Activated B cell treated with CpG ODN at 0.5 μM for 24 hours (primary cell): ENCODE results near the gene INSYN2B. TPM values are rescaled to one million over a fixed set of nuclear protein-coding genes. Genes with fewer than 3 reads are reported as not detected.
A peak's percentile ranks its signal among the peaks of the same experiment; 100 is the strongest.

ENCODE experiments used
- ATAC-seq: fragments of 200-7000 bp; cut with Tn5 transposase; one replicate; pipeline ENCODE4 v1.10.0; 2021; ENCODE audit warnings: low read depth, mild to moderate bottlenecking, moderate library complexity
- CTCF ChIA-PET: fragments of 350-600 bp; sonication (Branson Sonifier 250); formaldehyde crosslinking; loops from one replicate; lab custom pipeline; 2021; ENCODE audit warnings: antibody characterized with exemption; lab: Charles Lee
- POLR2A ChIA-PET: fragments of 350-600 bp; sonication (Branson Sonifier 250); formaldehyde crosslinking; loops from one replicate; lab custom pipeline; 2021; ENCODE audit warnings: antibody characterized with exemption; lab: Charles Lee
- DNase-seq: peaks from one replicate; pipeline ENCODE4 v3.0.0; 2022
- H3K27ac Mint-ChIP-seq: one replicate; pipeline ENCODE4 v1.8.0; 2020; ENCODE audit warnings: mixed read lengths
- H3K27me3 Mint-ChIP-seq: one replicate; pipeline ENCODE4 v1.8.0; 2021; ENCODE audit warnings: mixed read lengths
- H3K36me3 Mint-ChIP-seq: one replicate; pipeline ENCODE4 v1.8.0; 2021; ENCODE audit warnings: low read depth, mixed read lengths
- H3K4me1 Mint-ChIP-seq: one replicate; pipeline ENCODE4 v1.8.0; 2021; ENCODE audit warnings: mixed read lengths
- H3K4me3 Mint-ChIP-seq: one replicate; pipeline ENCODE4 v1.8.0; 2020; ENCODE audit warnings: mild to moderate bottlenecking, mixed read lengths
- H3K9me3 Mint-ChIP-seq: one replicate; pipeline ENCODE4 v1.8.0; 2020; ENCODE audit warnings: mixed read lengths
- CTCF ChIP-seq: fragments of 200-600 bp; IDR thresholded peaks from one replicate; pipeline ENCODE4 v1.8.0; 2022; ENCODE audit warnings: antibody characterized with exemption, mild to moderate bottlenecking
- intact Hi-C: fragments of 100-400 bp; cut with micrococcal nuclease; formaldehyde crosslinking; loops from one replicate; pipeline ENCODE4 v1.15.1; 2024
- total RNA-seq: library from RNA; stranded (reverse); gene quantifications from 2 replicates; pipeline ENCODE4 v1.2.3, GENCODE V29; 2022

Gene INSYN2B
- total RNA-seq, 1 donor from 2014 or later: not detected

GRCh38 chr5:169945831-169946261, 34.4 kb downstream of the INSYN2B start:
- no peak for ATAC-seq
- Mint-ChIP-seq H3K27ac (no peak overlapping the region), H3K4me3 (no peak overlapping the region), H3K4me1 (peaks cover 9% of the 10 kb centered on the region), H3K27me3 (no peaks in the 10 kb centered on the region), H3K36me3 (peaks cover 58% of the 10 kb centered on the region), H3K9me3 (no peaks in the 10 kb centered on the region)
- CTCF ChIA-PET: no interaction called here
- intact Hi-C loops: no loop called here
- POLR2A ChIA-PET: no interaction called here
- DNase-seq: no peak
- TF ChIP-seq CTCF: no peak

- no peak for TF ChIP-seq CTCF
- Mint-ChIP-seq H3K4me1 (peaks cover 9% of the 10 kb centered on the region), H3K9me3 (no peaks in the 10 kb centered on the region), H3K36me3 (peaks cover 57% of the 10 kb centered on the region), H3K27me3 (no peaks in the 10 kb centered on the region), H3K4me3 (no peak overlapping the region), H3K27ac (peak overlapping the region; percentile 71)
- POLR2A ChIA-PET: no interaction called here
- CTCF ChIA-PET: no interaction called here
- intact Hi-C loops: no loop called here
- ATAC-seq: no peak
- no peak for DNase-seq
These were observed 35.2 kb downstream of the INSYN2B start for GRCh38 chr5:169944922-169945680.

GRCh38 chr5:169944115-169944514, 36.2 kb downstream of the INSYN2B start:
- ATAC-seq (no peak), DNase-seq (no peak)
- H3K9me3 Mint-ChIP-seq: no peaks in the 10 kb centered on the region
- no peak overlapping the region for H3K27ac Mint-ChIP-seq
- intact Hi-C loops: no loop called here
- peaks cover 9% of the 10 kb centered on the region for H3K4me1 Mint-ChIP-seq
- H3K4me3 Mint-ChIP-seq: no peak overlapping the region
- H3K36me3 Mint-ChIP-seq: peaks cover 54% of the 10 kb centered on the region
- TF ChIP-seq CTCF: no peak
- POLR2A ChIA-PET: no interaction called here
- CTCF ChIA-PET: no interaction called here
- H3K27me3 Mint-ChIP-seq: no peaks in the 10 kb centered on the region

GRCh38 chr5:169943026-169943425, 37.3 kb downstream of the INSYN2B start:
- H3K27me3 Mint-ChIP-seq: no peaks in the 10 kb centered on the region
- CTCF ChIA-PET: no interaction called here
- TF ChIP-seq CTCF: no peak
- peaks cover 9% of the 10 kb centered on the region for H3K4me1 Mint-ChIP-seq
- no peak overlapping the region for H3K27ac Mint-ChIP-seq
- H3K36me3 Mint-ChIP-seq: peaks cover 50% of the 10 kb centered on the region
- no peak overlapping the region for H3K4me3 Mint-ChIP-seq
- POLR2A ChIA-PET: interaction anchor here (0.6 kb wide), 1 partner anchor 10 kb away, joined by 3 read pairs; no protein-coding TSS in a partner anchor
- DNase-seq (no peak), ATAC-seq (no peak)
- intact Hi-C loops: no loop called here
- no peaks in the 10 kb centered on the region for H3K9me3 Mint-ChIP-seq

GRCh38 chr5:169942181-169942580, 38.1 kb downstream of the INSYN2B start:
- intact Hi-C loops: no loop called here
- ATAC-seq: no peak
- TF ChIP-seq CTCF: no peak
- Mint-ChIP-seq H3K4me1 (peaks cover 9% of the 10 kb centered on the region), H3K36me3 (peaks cover 48% of the 10 kb centered on the region), H3K27me3 (no peaks in the 10 kb centered on the region), H3K4me3 (no peak overlapping the region), H3K9me3 (no peaks in the 10 kb centered on the region), H3K27ac (no peak overlapping the region)
- CTCF ChIA-PET: no interaction called here
- POLR2A ChIA-PET: no interaction called here
- no peak for DNase-seq
